MM.1S (cell line): ENCODE results near the gene CCL24.

Source experiments
- DNase-seq: peaks from one replicate; pipeline ENCODE4 v3.0.0-alpha.2; 2015
- H2AFZ ChIP-seq: fragments of 300-600 bp; sonication (generic); 2 replicates; pipeline ENCODE4 v1.6.0; 2016; ENCODE audit warnings: antibody characterized with exemption, low read length
- H3F3A ChIP-seq: fragments of 300-600 bp; sonication (generic); 2 replicates; pipeline ENCODE4 v1.6.1; 2016; ENCODE audit warnings: mild to moderate bottlenecking, antibody characterized with exemption, low read length, moderate library complexity, mixed read lengths; ENCODE audit not compliant: insufficient read depth
- H3K27ac ChIP-seq: fragments of 300-600 bp; sonication (generic); 2 replicates; pipeline ENCODE4 v1.5.1; 2016; ENCODE audit warnings: mild to moderate bottlenecking, low read length
- H3K27me3 ChIP-seq: fragments of 300-600 bp; sonication (generic); replicated peaks from 2 replicates; pipeline ENCODE4 v1.6.0; 2016; ENCODE audit warnings: low read length; ENCODE audit not compliant: insufficient read depth
- H3K36me3 ChIP-seq: fragments of 300-600 bp; sonication (generic); replicated peaks from 2 replicates; pipeline ENCODE4 v1.6.1; 2016; ENCODE audit warnings: mild to moderate bottlenecking, low read length, mixed read lengths; ENCODE audit not compliant: insufficient read depth
- H3K4me1 ChIP-seq: fragments of 300-600 bp; sonication (generic); 2 replicates; pipeline ENCODE4 v1.6.1; 2016; ENCODE audit warnings: low read length, mixed read lengths
- H3K4me2 ChIP-seq: fragments of 300-600 bp; sonication (generic); 2 replicates; pipeline ENCODE4 v1.6.0; 2016; ENCODE audit warnings: low read depth, low read length
- H3K4me3 ChIP-seq: fragments of 300-600 bp; sonication (generic); 2 replicates; pipeline ENCODE4 v1.5.1; 2016; ENCODE audit warnings: low read length, mixed read lengths
- H3K79me2 ChIP-seq: fragments of 300-600 bp; sonication (generic); 2 replicates; pipeline ENCODE4 v1.6.1; 2016; ENCODE audit warnings: mixed run types, low read length, mixed read lengths
- H3K9ac ChIP-seq: fragments of 300-600 bp; sonication (generic); 2 replicates; pipeline ENCODE4 v1.6.1; 2016; ENCODE audit warnings: low read length, mixed read lengths
- H3K9me2 ChIP-seq: fragments of 300-600 bp; sonication (generic); replicated peaks from 2 replicates; pipeline ENCODE4 v1.6.1; 2016; ENCODE audit warnings: mild to moderate bottlenecking, low read length, mixed read lengths; ENCODE audit not compliant: insufficient read depth
- H3K9me3 ChIP-seq: fragments of 300-600 bp; sonication (generic); replicated peaks from 2 replicates; pipeline ENCODE4 v1.6.1; 2016; ENCODE audit warnings: mild to moderate bottlenecking, low read length, mixed read lengths; ENCODE audit not compliant: insufficient read depth
- H4K20me1 ChIP-seq: fragments of 300-600 bp; sonication (generic); 2 replicates; pipeline ENCODE4 v1.6.1; 2016; ENCODE audit warnings: mild to moderate bottlenecking, low read length, moderate library complexity, mixed read lengths; ENCODE audit not compliant: insufficient read depth
- EZH2 ChIP-seq: fragments of 300-600 bp; sonication (generic); optimal IDR thresholded peaks from 2 replicates; pipeline ENCODE3; 2017; ENCODE audit warnings: low read depth, mild to moderate bottlenecking, antibody characterized with exemption, low read length, mixed read lengths
- EZH2phosphoT487 ChIP-seq: fragments of 300-600 bp; sonication (generic); IDR thresholded peaks from 2 replicates; pipeline ENCODE4 v1.6.1; 2018; ENCODE audit warnings: antibody characterized with exemption, low read length
- TF ChIP-seq, protein P1 (sequence below): fragments of 300-600 bp; sonication (generic); IDR thresholded peaks from 2 replicates; pipeline ENCODE4 v1.5.1; 2016; ENCODE audit warnings: antibody characterized with exemption, low read length, mixed read lengths

CCL24 gene

DNA sequence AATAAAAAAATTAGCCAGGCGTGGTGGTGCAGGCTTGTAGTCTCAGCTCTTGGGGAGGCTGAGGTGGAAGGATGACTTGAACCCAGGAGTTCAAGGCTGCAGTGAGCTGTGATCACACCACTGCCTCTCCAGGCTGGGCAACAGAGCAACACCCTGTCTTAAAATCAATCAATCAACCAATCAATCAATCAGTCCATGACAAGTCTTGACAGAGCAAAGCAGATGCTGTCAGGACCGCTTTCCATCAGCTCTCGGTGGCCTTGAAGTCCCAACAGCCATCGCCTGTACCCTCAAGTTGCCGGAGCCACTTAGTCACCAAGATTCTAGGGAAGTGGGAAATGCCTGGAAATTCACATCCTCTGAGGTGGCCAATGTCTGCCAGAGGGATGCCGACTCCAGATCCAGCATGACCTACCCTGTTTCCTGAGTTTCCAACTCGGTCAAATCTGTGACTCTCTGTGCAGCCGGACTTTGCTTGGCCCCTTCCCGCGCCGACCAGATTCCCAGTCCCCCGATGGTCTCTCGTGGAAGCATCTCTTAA is 871 bp upstream of the CCL24 start:
- Histone ChIP-seq H3K36me3 (no peaks in the 10 kb centered on the region), H3F3A (no peaks in the 10 kb centered on the region), H3K27me3 (no peaks in the 10 kb centered on the region), H4K20me1 (no peaks in the 10 kb centered on the region), H3K4me3 (no peak overlapping the region), H3K79me2 (no peaks in the 10 kb centered on the region), H3K9me3 (no peaks in the 10 kb centered on the region), H2AFZ (no peak overlapping the region), H3K27ac (no peak overlapping the region), H3K9ac (no peak overlapping the region), H3K4me2 (no peak overlapping the region), H3K4me1 (no peaks in the 10 kb centered on the region), H3K9me2 (no peaks in the 10 kb centered on the region)
- TF ChIP-seq, protein P1, sequence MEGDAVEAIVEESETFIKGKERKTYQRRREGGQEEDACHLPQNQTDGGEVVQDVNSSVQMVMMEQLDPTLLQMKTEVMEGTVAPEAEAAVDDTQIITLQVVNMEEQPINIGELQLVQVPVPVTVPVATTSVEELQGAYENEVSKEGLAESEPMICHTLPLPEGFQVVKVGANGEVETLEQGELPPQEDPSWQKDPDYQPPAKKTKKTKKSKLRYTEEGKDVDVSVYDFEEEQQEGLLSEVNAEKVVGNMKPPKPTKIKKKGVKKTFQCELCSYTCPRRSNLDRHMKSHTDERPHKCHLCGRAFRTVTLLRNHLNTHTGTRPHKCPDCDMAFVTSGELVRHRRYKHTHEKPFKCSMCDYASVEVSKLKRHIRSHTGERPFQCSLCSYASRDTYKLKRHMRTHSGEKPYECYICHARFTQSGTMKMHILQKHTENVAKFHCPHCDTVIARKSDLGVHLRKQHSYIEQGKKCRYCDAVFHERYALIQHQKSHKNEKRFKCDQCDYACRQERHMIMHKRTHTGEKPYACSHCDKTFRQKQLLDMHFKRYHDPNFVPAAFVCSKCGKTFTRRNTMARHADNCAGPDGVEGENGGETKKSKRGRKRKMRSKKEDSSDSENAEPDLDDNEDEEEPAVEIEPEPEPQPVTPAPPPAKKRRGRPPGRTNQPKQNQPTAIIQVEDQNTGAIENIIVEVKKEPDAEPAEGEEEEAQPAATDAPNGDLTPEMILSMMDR: no peak
- TF ChIP-seq EZH2phosphoT487: no peak
- no peak for TF ChIP-seq EZH2
- DNase-seq: no peak

DNA sequence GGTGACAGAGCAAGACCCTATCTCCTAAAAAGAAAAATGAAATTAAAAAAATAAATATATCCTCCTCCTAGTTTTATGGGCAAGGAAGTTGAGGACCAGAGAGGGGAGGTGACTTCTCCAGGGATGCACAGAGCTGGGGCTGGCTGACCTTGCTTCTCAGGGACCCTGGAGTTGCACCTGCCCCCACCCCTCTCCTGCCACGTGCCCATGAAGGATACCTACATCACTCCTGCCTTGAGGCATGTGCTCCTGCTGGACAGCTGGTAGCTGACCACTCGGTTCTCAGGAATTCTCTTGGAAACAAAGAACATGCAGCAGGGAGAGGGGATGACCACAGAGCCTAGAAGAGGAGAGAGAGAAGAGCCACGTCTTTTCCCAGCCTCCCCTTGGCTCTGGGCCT is 522 bp downstream of the CCL24 start:
- no peaks in the 10 kb centered on the region for H3F3A ChIP-seq
- no peak overlapping the region for H3K27ac ChIP-seq
- no peaks in the 10 kb centered on the region for H3K36me3 ChIP-seq
- no peak for DNase-seq
- no peaks in the 10 kb centered on the region for H4K20me1 ChIP-seq
- H3K9me3 ChIP-seq: no peaks in the 10 kb centered on the region
- no peaks in the 10 kb centered on the region for H3K9me2 ChIP-seq
- H3K27me3 ChIP-seq: no peaks in the 10 kb centered on the region
- no peak overlapping the region for H3K4me2 ChIP-seq
- no peak overlapping the region for H2AFZ ChIP-seq
- TF ChIP-seq EZH2phosphoT487: no peak
- TF ChIP-seq EZH2: no peak
- TF ChIP-seq, protein P1: no peak
- no peak overlapping the region for H3K4me3 ChIP-seq
- H3K79me2 ChIP-seq: no peaks in the 10 kb centered on the region
- H3K4me1 ChIP-seq: no peaks in the 10 kb centered on the region
- no peak overlapping the region for H3K9ac ChIP-seq

DNA sequence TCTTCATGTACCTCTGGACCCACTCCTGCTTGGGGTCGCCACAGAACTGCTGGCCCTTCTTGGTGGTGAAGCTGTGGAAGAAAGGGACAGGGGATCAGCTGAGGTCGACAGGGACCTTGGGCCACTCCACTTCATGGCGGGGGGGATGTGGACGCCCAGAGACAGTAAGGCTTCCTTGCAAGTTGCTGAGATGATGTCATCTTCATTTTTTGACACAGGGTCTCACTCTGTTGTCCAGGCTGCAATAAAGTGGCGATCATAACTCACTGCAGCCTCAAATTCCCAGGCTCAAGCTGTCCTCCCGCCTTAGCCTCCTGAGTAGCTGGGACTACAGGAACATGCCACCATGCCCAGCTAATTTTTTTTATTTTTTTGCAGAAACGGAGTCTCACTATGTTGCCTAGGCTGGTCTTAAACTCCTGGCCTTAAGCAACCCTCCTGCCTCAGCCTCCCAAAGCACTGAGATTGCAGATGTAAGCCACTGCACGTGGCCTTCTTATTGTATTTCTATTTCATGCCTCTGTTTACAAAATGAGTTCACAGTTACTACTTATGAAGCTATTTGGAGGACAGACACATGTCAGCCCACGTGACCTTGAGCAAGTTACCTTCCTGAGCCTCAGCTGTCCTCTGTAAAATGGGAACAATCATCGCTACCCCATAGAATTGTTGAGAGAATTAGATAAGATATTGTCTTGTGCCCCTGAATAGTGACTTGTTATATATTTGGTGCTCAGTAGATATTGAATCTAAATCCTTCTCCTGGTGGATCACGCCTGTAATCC is 1.5 kb downstream of the CCL24 start:
- Histone ChIP-seq H3K79me2 (no peaks in the 10 kb centered on the region), H3K9me3 (no peaks in the 10 kb centered on the region), H3K27ac (no peak overlapping the region), H3F3A (no peaks in the 10 kb centered on the region), H3K9me2 (no peaks in the 10 kb centered on the region), H3K9ac (no peak overlapping the region), H3K36me3 (no peaks in the 10 kb centered on the region), H3K4me3 (no peak overlapping the region), H3K27me3 (no peaks in the 10 kb centered on the region), H4K20me1 (no peaks in the 10 kb centered on the region), H3K4me2 (no peak overlapping the region), H3K4me1 (no peaks in the 10 kb centered on the region), H2AFZ (no peak overlapping the region)
- TF ChIP-seq, protein P1: no peak
- TF ChIP-seq EZH2phosphoT487 (no peak), EZH2 (no peak)
- DNase-seq: no peak
